Mammary epithelial cell (primary cell): ENCODE data around the gene SYT9.

Experiments used
- CTCF ChIP-seq, 2 donors: IDR thresholded peaks in 1 of 2; conservative IDR thresholded peaks in 1 of 2; 2 replicates each; pipeline ENCODE4 v1.5.1; 2011 to 2012; ENCODE audit warnings: inconsistent platforms in 2 of 2, low read length in 2 of 2, mild to moderate bottlenecking in 2 of 2, control low read depth in 1 of 2, low read depth in 1 of 2; ENCODE audit not compliant: insufficient read depth in 1 of 2; ENCODE audit errors: extremely low read depth in 1 of 2
- EZH2 ChIP-seq: IDR thresholded peaks from 2 replicates; pipeline ENCODE4 v1.6.1; 2012; ENCODE audit warnings: low read length, inconsistent platforms, borderline replicate concordance

- TF ChIP-seq CTCF (conservative IDR thresholded peaks at IDR 0.05 in 1 of 2, IDR thresholded peaks at IDR 0.05 in 1 of 2; ENCODE audit: extremely low read depth in 1 of 2, insufficient read depth in 1 of 2, low read depth in 1 of 2, low read length in 2 of 2): no peak
- TF ChIP-seq EZH2: no peak
These were observed 116.1 kb downstream of the SYT9 start for GRCh38 chr11:7367803-7368202.
